ENCODE data around the gene ST3GAL4. TPM values are rescaled to one million over a fixed set of nuclear protein-coding genes. Genes with fewer than 3 reads are reported as not detected.

ST3GAL4 gene
- total RNA-seq, 1 experiment from 2014 or later = 17.3 TPM

GRCh38 chr11:126336138-126336541, 19.3 kb upstream of the ST3GAL4 start:
- H3K9me3 Mint-ChIP-seq = no peaks in the 10 kb centered on the region
- H3K36me3 Mint-ChIP-seq = peaks cover 25% of the 10 kb centered on the region
- H3K27me3 Mint-ChIP-seq (ENCODE audit: low read depth) = no peaks in the 10 kb centered on the region
- ATAC-seq = no peak
- TF ChIP-seq OVOL2 (CRISPR knock-in tag; IDR thresholded peaks at IDR 0.05; ENCODE audit: borderline replicate concordance) = no peak
- TF ChIP-seq ATF1 (CRISPR knock-in tag; IDR thresholded peaks at IDR 0.05) = no peak
- TF ChIP-seq MYBL2 (CRISPR knock-in tag; IDR thresholded peaks at IDR 0.05) = no peak
- no peak for TF ChIP-seq FOXP1 (CRISPR knock-in tag; IDR thresholded peaks at IDR 0.05; ENCODE audit: borderline replicate concordance)
- TF ChIP-seq, protein P1, sequence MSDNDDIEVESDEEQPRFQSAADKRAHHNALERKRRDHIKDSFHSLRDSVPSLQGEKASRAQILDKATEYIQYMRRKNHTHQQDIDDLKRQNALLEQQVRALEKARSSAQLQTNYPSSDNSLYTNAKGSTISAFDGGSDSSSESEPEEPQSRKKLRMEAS (CRISPR knock-in tag; IDR thresholded peaks at IDR 0.05) = no peak
- no peak for TF ChIP-seq NFATC4 (CRISPR knock-in tag; IDR thresholded peaks at IDR 0.05)
- TF ChIP-seq, protein P2, sequence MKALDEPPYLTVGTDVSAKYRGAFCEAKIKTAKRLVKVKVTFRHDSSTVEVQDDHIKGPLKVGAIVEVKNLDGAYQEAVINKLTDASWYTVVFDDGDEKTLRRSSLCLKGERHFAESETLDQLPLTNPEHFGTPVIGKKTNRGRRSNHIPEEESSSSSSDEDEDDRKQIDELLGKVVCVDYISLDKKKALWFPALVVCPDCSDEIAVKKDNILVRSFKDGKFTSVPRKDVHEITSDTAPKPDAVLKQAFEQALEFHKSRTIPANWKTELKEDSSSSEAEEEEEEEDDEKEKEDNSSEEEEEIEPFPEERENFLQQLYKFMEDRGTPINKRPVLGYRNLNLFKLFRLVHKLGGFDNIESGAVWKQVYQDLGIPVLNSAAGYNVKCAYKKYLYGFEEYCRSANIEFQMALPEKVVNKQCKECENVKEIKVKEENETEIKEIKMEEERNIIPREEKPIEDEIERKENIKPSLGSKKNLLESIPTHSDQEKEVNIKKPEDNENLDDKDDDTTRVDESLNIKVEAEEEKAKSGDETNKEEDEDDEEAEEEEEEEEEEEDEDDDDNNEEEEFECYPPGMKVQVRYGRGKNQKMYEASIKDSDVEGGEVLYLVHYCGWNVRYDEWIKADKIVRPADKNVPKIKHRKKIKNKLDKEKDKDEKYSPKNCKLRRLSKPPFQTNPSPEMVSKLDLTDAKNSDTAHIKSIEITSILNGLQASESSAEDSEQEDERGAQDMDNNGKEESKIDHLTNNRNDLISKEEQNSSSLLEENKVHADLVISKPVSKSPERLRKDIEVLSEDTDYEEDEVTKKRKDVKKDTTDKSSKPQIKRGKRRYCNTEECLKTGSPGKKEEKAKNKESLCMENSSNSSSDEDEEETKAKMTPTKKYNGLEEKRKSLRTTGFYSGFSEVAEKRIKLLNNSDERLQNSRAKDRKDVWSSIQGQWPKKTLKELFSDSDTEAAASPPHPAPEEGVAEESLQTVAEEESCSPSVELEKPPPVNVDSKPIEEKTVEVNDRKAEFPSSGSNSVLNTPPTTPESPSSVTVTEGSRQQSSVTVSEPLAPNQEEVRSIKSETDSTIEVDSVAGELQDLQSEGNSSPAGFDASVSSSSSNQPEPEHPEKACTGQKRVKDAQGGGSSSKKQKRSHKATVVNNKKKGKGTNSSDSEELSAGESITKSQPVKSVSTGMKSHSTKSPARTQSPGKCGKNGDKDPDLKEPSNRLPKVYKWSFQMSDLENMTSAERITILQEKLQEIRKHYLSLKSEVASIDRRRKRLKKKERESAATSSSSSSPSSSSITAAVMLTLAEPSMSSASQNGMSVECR (CRISPR knock-in tag; IDR thresholded peaks at IDR 0.05; ENCODE audit: borderline replicate concordance) = no peak
- TF ChIP-seq CDX4 (CRISPR knock-in tag; IDR thresholded peaks at IDR 0.05; ENCODE audit: borderline replicate concordance) = no peak
- TF ChIP-seq ZNF138 (CRISPR knock-in tag; conservative IDR thresholded peaks at IDR 0.05) = no peak
- no peak for TF ChIP-seq PRRX2 (CRISPR knock-in tag; IDR thresholded peaks at IDR 0.05)
- TF ChIP-seq, protein P3, sequence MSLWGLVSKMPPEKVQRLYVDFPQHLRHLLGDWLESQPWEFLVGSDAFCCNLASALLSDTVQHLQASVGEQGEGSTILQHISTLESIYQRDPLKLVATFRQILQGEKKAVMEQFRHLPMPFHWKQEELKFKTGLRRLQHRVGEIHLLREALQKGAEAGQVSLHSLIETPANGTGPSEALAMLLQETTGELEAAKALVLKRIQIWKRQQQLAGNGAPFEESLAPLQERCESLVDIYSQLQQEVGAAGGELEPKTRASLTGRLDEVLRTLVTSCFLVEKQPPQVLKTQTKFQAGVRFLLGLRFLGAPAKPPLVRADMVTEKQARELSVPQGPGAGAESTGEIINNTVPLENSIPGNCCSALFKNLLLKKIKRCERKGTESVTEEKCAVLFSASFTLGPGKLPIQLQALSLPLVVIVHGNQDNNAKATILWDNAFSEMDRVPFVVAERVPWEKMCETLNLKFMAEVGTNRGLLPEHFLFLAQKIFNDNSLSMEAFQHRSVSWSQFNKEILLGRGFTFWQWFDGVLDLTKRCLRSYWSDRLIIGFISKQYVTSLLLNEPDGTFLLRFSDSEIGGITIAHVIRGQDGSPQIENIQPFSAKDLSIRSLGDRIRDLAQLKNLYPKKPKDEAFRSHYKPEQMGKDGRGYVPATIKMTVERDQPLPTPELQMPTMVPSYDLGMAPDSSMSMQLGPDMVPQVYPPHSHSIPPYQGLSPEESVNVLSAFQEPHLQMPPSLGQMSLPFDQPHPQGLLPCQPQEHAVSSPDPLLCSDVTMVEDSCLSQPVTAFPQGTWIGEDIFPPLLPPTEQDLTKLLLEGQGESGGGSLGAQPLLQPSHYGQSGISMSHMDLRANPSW (CRISPR knock-in tag; conservative IDR thresholded peaks at IDR 0.05; ENCODE audit: low read depth) = no peak
- no peak for TF ChIP-seq TCF7 (CRISPR knock-in tag; IDR thresholded peaks at IDR 0.05; ENCODE audit: low read depth)
- TF ChIP-seq RORB (CRISPR knock-in tag; IDR thresholded peaks at IDR 0.05) = no peak
- no peak for TF ChIP-seq JUN (CRISPR knock-in tag; IDR thresholded peaks at IDR 0.05)
- TF ChIP-seq ZBTB21 (CRISPR knock-in tag; IDR thresholded peaks at IDR 0.05; ENCODE audit: borderline replicate concordance) = no peak
- no peak for TF ChIP-seq AR (CRISPR knock-in tag; IDR thresholded peaks at IDR 0.05)
- TF ChIP-seq, protein P4, sequence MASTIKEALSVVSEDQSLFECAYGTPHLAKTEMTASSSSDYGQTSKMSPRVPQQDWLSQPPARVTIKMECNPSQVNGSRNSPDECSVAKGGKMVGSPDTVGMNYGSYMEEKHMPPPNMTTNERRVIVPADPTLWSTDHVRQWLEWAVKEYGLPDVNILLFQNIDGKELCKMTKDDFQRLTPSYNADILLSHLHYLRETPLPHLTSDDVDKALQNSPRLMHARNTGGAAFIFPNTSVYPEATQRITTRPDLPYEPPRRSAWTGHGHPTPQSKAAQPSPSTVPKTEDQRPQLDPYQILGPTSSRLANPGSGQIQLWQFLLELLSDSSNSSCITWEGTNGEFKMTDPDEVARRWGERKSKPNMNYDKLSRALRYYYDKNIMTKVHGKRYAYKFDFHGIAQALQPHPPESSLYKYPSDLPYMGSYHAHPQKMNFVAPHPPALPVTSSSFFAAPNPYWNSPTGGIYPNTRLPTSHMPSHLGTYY (CRISPR knock-in tag; IDR thresholded peaks at IDR 0.05) = no peak
- no peak for TF ChIP-seq GRHL2 (CRISPR knock-in tag; IDR thresholded peaks at IDR 0.05; ENCODE audit: insufficient replicate concordance, severe bottlenecking)
- peaks cover 21% of the 10 kb centered on the region for H3K4me1 Mint-ChIP-seq
- H3K27ac Mint-ChIP-seq = peak overlapping the region; percentile 94
- CTCF ChIA-PET = interaction anchor here (1.2 to 1.8 kb wide), 3 partner anchors 25 to 237 kb away, joined by 3 to 4 read pairs (median 4); no protein-coding TSS in a partner anchor
- H3K4me3 Mint-ChIP-seq = no peak overlapping the region; the same call in 1 of the 2 replicates
- POLR2A ChIA-PET = no interaction called here
- peak; percentile 8 for DNase-seq (ENCODE audit: low spot score)
